ENCODE results near the gene OR6M1. TPM values are rescaled to one million over a fixed set of nuclear protein-coding genes. Genes with fewer than 3 reads are reported as not detected.

The OR6M1 gene
- total RNA-seq, 2 experiments from 2014 or later: not detected

GRCh38 chr11:123815122-123815521 is 9.0 kb upstream of the OR6M1 start:
- ChIA-PET POLR2A (interaction anchor here (0.6 kb wide), 1 partner anchor 22 kb away, joined by 3 read pairs; no protein-coding TSS in a partner anchor), CTCF (ENCODE audit: unreplicated experiment) (no interaction called here)
- no peaks in the 10 kb centered on the region for H3K36me3 ChIP-seq (ENCODE audit: insufficient read depth, low read length)
- no peaks in the 10 kb centered on the region for H3K4me1 ChIP-seq (ENCODE audit: insufficient read depth, low read length, poor library complexity, severe bottlenecking)
- intact Hi-C loops (cut with micrococcal nuclease; ENCODE audit: unreplicated experiment): no loop called here
- H3K9me2 ChIP-seq (ENCODE audit: insufficient read depth, low read length): no peaks in the 10 kb centered on the region
- BruUV-seq (replicated peaks): no TSS peak
- no peak overlapping the region for H3K4me3 ChIP-seq (ENCODE audit: low read depth, low read length, poor library complexity, severe bottlenecking)
- no peak overlapping the region for H3K4me2 ChIP-seq (ENCODE audit: low read length)
- H4K20me1 ChIP-seq (ENCODE audit: insufficient read depth, low read length): no peaks in the 10 kb centered on the region
- no peak for DNase-seq (ENCODE audit: low spot score)
- no peaks in the 10 kb centered on the region for H3K9me3 ChIP-seq (ENCODE audit: low read length)
- TF ChIP-seq EZH2phosphoT487 (IDR thresholded peaks at IDR 0.05; ENCODE audit: borderline replicate concordance, low read depth, low read length): no peak
- no peak for TF ChIP-seq CTCF (conservative IDR thresholded peaks at IDR 0.05; ENCODE audit: low read length)
- H3K27ac ChIP-seq (ENCODE audit: low read depth, low read length, poor library complexity, severe bottlenecking): no peak overlapping the region
- H3K79me2 ChIP-seq (ENCODE audit: insufficient read depth, low read depth, low read length): no peaks in the 10 kb centered on the region
- no peak overlapping the region for H2AFZ ChIP-seq (ENCODE audit: low read length)

GRCh38 chr11:123801765-123802164 is 4.4 kb downstream of the OR6M1 start:
- ChIA-PET CTCF (ENCODE audit: unreplicated experiment) (no interaction called here), POLR2A (interaction anchor here (1.0 kb wide), 1 partner anchor 10 kb away, joined by 3 read pairs; no protein-coding TSS in a partner anchor)
- BruUV-seq (replicated peaks): no TSS peak
- H2AFZ ChIP-seq (ENCODE audit: low read length): no peak overlapping the region
- H3K27ac ChIP-seq (ENCODE audit: low read depth, low read length, poor library complexity, severe bottlenecking): no peak overlapping the region
- no peaks in the 10 kb centered on the region for H3K79me2 ChIP-seq (ENCODE audit: insufficient read depth, low read depth, low read length)
- no peaks in the 10 kb centered on the region for H3K9me3 ChIP-seq (ENCODE audit: low read length)
- H4K20me1 ChIP-seq (ENCODE audit: insufficient read depth, low read length): no peaks in the 10 kb centered on the region
- H3K4me1 ChIP-seq (ENCODE audit: insufficient read depth, low read length, poor library complexity, severe bottlenecking): no peaks in the 10 kb centered on the region
- H3K4me2 ChIP-seq (ENCODE audit: low read length): no peak overlapping the region
- H3K4me3 ChIP-seq (ENCODE audit: low read depth, low read length, poor library complexity, severe bottlenecking): no peak overlapping the region
- no peaks in the 10 kb centered on the region for H3K9me2 ChIP-seq (ENCODE audit: insufficient read depth, low read length)
- intact Hi-C loops (cut with micrococcal nuclease; ENCODE audit: unreplicated experiment): no loop called here
- TF ChIP-seq EZH2phosphoT487 (IDR thresholded peaks at IDR 0.05; ENCODE audit: borderline replicate concordance, low read depth, low read length): no peak
- no peak for TF ChIP-seq CTCF (conservative IDR thresholded peaks at IDR 0.05; ENCODE audit: low read length)
- no peaks in the 10 kb centered on the region for H3K36me3 ChIP-seq (ENCODE audit: insufficient read depth, low read length)
- no peak for DNase-seq (ENCODE audit: low spot score)

- Histone ChIP-seq H3K36me3 (ENCODE audit: insufficient read depth, low read length) (no peaks in the 10 kb centered on the region), H2AFZ (ENCODE audit: low read length) (no peak overlapping the region), H4K20me1 (ENCODE audit: insufficient read depth, low read length) (no peaks in the 10 kb centered on the region), H3K9me2 (ENCODE audit: insufficient read depth, low read length) (no peaks in the 10 kb centered on the region), H3K4me2 (ENCODE audit: low read length) (no peak overlapping the region), H3K4me1 (ENCODE audit: insufficient read depth, low read length, poor library complexity, severe bottlenecking) (no peaks in the 10 kb centered on the region), H3K27ac (ENCODE audit: low read depth, low read length, poor library complexity, severe bottlenecking) (no peak overlapping the region), H3K9me3 (ENCODE audit: low read length) (no peaks in the 10 kb centered on the region), H3K79me2 (ENCODE audit: insufficient read depth, low read depth, low read length) (no peaks in the 10 kb centered on the region), H3K4me3 (ENCODE audit: low read depth, low read length, poor library complexity, severe bottlenecking) (no peak overlapping the region)
- no peak for DNase-seq (ENCODE audit: low spot score)
- TF ChIP-seq CTCF (conservative IDR thresholded peaks at IDR 0.05; ENCODE audit: low read length): no peak
- no peak for TF ChIP-seq EZH2phosphoT487 (IDR thresholded peaks at IDR 0.05; ENCODE audit: borderline replicate concordance, low read depth, low read length)
- intact Hi-C loops (cut with micrococcal nuclease; ENCODE audit: unreplicated experiment): no loop called here
- ChIA-PET CTCF (ENCODE audit: unreplicated experiment) (no interaction called here), POLR2A (no interaction called here)
- no TSS peak for BruUV-seq (replicated peaks)
Observed at GRCh38 chr11:123800036-123800435, 6.1 kb downstream of the OR6M1 start.

All from OCI-LY7 (cell line).